ENCODE results near the gene RNF220. TPM values are rescaled to one million over a fixed set of nuclear protein-coding genes. Genes with fewer than 3 reads are reported as not detected.

RNF220 gene
- total and polyA plus RNA-seq, 2 of the 13 experiments (the other 11 are each of a cell fraction or from before 2014, with no cell fraction given): 48.2 to 72.1 TPM

DNA sequence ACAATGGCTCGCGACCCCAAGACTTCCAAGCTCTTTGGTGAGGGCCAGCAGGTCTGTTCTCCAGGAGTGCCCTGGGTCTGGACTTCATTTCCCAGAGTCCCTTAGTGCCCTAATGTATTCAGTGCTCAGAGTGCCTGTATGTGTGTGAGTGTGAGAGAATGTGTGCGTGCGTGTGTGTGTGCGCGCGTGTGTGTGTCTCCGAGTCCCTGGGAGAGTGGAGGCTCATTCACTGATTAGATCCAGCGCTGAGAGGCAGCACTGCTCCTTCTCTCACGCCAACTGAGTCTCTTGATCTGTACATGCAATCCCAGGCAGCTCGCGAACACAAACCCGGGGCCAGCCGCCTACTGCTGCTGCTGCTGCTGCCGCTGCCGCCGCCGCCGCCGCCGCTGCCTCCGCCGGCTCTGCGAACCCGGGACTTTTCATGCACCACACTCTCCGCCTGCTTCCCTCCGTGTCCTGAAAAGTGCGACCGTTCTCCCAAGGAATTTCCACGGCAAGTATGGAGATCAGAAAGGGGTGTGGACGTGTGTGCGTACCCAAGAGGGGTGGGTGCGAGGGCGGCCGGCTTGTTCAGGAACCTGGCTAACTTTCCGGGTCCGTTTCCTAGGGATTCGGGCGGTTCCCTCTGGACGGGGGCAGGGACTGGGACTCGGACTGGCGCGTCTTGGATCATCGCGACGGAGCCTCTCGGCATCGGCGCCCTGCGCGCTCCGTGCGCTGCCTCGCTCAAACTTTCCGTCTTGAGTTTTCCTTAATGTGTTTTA is at the start of gene RNF220 (continued):
- TF ChIP-seq CERS6 (CRISPR knock-in tag; IDR thresholded peaks at IDR 0.05) (no peak), ZNF230 (CRISPR knock-in tag; IDR thresholded peaks at IDR 0.05) (peak; percentile 68; the same call in 1 of the 2 replicates), CBX2 (IDR thresholded peaks at IDR 0.05; ENCODE audit: low read depth, low read length) (no peak), CBX2 (CRISPR knock-in tag; IDR thresholded peaks at IDR 0.05; ENCODE audit: low read depth) (peak; percentile 95), YEATS4 (CRISPR knock-in tag; IDR thresholded peaks at IDR 0.05; ENCODE audit: borderline replicate concordance) (peak; percentile 21; the same call in 1 of the 2 replicates), CAMTA2 (CRISPR knock-in tag; IDR thresholded peaks at IDR 0.05; ENCODE audit: borderline replicate concordance) (0 out of 2 replicates have a peak, but pooled peaks have one; percentile 29), HOXA5 (CRISPR knock-in tag; IDR thresholded peaks at IDR 0.05) (no peak), KDM2A (CRISPR knock-in tag; IDR thresholded peaks at IDR 0.05; ENCODE audit: borderline replicate concordance, low read depth) (peak; percentile 46; the same call in 1 of the 2 replicates), NAIF1 (CRISPR knock-in tag; IDR thresholded peaks at IDR 0.05; ENCODE audit: borderline replicate concordance) (no peak), ZNF703 (CRISPR knock-in tag; IDR thresholded peaks at IDR 0.05; ENCODE audit: borderline replicate concordance) (no peak), ETS1 (CRISPR knock-in tag; IDR thresholded peaks at IDR 0.05) (peak; percentile 58; the same call in 1 of the 2 replicates), TP53 (CRISPR knock-in tag; conservative IDR thresholded peaks at IDR 0.05) (no peak), ZNF816 (CRISPR knock-in tag; IDR thresholded peaks at IDR 0.05; ENCODE audit: borderline replicate concordance) (no peak), EED (CRISPR knock-in tag; IDR thresholded peaks at IDR 0.05) (peak; percentile 82; the same call in 1 of the 2 replicates), ZNF670 (CRISPR knock-in tag; IDR thresholded peaks at IDR 0.05; ENCODE audit: borderline replicate concordance) (peak; percentile 36; the same call in 1 of the 2 replicates), HOXA7 (CRISPR knock-in tag; IDR thresholded peaks at IDR 0.05) (no peak), ZNF296 (CRISPR knock-in tag; conservative IDR thresholded peaks at IDR 0.05) (no peak), ZNF547 (CRISPR knock-in tag; IDR thresholded peaks at IDR 0.05) (no peak)
- TF ChIP-seq, protein P1, sequence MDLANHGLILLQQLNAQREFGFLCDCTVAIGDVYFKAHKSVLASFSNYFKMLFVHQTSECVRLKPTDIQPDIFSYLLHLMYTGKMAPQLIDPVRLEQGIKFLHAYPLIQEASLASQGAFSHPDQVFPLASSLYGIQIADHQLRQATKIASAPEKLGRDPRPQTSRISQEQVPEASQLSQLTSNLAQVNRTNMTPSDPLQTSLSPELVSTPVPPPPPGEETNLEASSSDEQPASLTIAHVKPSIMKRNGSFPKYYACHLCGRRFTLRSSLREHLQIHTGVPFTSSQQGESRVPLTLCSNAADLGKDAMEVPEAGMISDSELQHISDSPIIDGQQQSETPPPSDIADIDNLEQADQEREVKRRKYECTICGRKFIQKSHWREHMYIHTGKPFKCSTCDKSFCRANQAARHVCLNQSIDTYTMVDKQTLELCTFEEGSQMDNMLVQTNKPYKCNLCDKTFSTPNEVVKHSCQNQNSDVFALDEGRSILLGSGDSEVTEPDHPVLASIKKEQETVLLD (CRISPR knock-in tag; IDR thresholded peaks at IDR 0.05; ENCODE audit: low read depth): no peak
- TF ChIP-seq, protein P2, sequence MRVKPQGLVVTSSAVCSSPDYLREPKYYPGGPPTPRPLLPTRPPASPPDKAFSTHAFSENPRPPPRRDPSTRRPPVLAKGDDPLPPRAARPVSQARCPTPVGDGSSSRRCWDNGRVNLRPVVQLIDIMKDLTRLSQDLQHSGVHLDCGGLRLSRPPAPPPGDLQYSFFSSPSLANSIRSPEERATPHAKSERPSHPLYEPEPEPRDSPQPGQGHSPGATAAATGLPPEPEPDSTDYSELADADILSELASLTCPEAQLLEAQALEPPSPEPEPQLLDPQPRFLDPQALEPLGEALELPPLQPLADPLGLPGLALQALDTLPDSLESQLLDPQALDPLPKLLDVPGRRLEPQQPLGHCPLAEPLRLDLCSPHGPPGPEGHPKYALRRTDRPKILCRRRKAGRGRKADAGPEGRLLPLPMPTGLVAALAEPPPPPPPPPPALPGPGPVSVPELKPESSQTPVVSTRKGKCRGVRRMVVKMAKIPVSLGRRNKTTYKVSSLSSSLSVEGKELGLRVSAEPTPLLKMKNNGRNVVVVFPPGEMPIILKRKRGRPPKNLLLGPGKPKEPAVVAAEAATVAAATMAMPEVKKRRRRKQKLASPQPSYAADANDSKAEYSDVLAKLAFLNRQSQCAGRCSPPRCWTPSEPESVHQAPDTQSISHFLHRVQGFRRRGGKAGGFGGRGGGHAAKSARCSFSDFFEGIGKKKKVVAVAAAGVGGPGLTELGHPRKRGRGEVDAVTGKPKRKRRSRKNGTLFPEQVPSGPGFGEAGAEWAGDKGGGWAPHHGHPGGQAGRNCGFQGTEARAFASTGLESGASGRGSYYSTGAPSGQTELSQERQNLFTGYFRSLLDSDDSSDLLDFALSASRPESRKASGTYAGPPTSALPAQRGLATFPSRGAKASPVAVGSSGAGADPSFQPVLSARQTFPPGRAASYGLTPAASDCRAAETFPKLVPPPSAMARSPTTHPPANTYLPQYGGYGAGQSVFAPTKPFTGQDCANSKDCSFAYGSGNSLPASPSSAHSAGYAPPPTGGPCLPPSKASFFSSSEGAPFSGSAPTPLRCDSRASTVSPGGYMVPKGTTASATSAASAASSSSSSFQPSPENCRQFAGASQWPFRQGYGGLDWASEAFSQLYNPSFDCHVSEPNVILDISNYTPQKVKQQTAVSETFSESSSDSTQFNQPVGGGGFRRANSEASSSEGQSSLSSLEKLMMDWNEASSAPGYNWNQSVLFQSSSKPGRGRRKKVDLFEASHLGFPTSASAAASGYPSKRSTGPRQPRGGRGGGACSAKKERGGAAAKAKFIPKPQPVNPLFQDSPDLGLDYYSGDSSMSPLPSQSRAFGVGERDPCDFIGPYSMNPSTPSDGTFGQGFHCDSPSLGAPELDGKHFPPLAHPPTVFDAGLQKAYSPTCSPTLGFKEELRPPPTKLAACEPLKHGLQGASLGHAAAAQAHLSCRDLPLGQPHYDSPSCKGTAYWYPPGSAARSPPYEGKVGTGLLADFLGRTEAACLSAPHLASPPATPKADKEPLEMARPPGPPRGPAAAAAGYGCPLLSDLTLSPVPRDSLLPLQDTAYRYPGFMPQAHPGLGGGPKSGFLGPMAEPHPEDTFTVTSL (CRISPR knock-in tag; IDR thresholded peaks at IDR 0.05; ENCODE audit: borderline replicate concordance): 0 out of 2 replicates have a peak, but pooled peaks have one; percentile 31
